C4-2B (cell line): Measurements from ENCODE around the gene IGF1.

ENCODE experiments used
- CTCF ChIP-seq: fragments of 450-650 bp; conservative IDR thresholded peaks from 2 replicates; pipeline ENCODE4 v1.5.1; 2017; ENCODE audit warnings: mild to moderate bottlenecking
- ZFX ChIP-seq: fragments of 450-650 bp; IDR thresholded peaks from 2 replicates; pipeline ENCODE4 v1.6.1; 2017

- TF ChIP-seq CTCF (no peak), ZFX (no peak)
Observed at GRCh38 chr12:102503831-102504230, 23.5 kb upstream of the IGF1 start.
